Activated naive CD4-positive, alpha-beta T cell treated with Interleukin-2 at 50 U/mL for 16 hours (primary cell): ENCODE measurements around the gene CCDC74A.
"Not testable (repeated sequence)": the region's sequence is repeated elsewhere in the genome, so short reads cannot be mapped to it uniquely, and the experiment has no call there.

Source experiments
- DNase-seq: peaks from one replicate; pipeline ENCODE4 v3.0.0-alpha.2; 2020

The CCDC74A gene

DNA sequence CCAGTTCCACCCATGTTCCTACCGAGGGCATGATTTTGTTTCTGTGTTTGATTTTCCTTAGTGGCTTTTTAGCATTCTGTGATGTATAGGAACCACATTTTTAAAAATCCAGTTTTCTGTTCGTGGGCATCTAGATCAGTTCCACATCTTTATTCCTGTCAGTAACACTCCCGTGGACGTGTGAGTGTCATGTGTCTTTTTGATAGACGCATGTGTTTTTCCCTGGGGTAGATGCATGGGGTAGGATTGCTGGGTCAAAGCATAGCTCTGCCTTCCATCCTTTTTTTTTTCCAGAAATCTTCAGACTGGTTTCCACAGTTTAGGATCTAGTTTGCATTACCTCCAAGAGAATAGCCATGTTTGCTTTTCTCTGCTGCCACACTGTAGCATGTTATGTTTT lies 38.7 kb downstream of the CCDC74A start:
- no peak for DNase-seq

DNA sequence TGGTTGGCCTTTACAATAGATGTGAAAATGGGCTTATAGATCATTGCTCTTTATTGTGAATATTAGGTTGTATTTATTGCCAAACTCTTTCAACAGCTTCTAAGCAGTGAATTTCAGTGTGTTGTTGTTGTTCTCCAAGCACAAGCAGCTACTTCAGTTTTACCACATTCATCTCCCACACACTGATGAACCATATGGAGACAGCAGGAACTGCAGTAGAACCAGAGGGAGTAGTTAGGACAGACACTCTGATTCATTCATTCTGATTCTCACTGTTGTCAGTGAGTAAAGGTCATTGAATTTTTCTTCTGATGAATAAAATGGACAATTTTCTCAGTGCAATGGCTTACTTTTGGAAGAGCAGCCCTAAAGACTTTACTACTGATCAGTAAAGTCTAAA lies 40.2 kb downstream of the CCDC74A start:
- DNase-seq, result no peak

DNA sequence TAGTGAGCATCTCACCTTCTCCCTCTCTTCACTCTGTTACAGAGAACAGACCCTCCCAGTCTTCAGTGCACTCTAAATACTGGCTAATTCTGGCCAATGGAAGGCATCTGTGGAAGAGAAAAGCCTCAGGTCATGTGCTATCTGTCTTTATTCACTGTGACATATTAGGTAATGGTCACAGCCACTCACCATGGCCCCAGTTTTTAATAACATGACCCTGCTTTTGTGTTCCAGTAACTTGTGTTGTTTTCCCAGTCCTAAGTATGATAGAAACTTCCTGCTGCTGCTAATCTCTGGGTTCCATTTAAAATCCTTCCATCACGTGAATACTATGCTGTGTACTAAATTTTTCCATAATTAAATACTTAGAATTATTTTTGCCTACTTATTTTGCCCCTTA lies 40.7 kb downstream of the CCDC74A start:
- DNase-seq, result not testable (repeated sequence)

DNA sequence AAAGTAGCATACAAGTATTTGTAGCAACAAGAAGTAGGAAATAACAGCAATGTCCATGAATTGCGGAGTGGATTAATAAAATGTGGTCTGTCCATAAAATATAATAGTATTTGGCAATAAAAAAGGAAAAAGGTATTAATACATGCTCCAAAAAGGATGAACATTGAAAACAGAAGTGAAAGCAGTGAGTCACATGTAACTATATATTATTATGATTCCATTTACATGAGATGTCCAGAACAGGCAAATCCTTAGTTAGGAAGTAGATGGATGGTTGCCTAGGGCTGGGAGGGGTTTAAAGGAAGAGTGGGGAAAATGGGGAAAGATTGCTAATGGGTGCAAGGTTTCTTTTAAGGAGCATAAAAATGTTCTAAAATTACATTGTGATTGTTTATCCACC lies 44.5 kb downstream of the CCDC74A start:
- DNase-seq, result no peak

DNA sequence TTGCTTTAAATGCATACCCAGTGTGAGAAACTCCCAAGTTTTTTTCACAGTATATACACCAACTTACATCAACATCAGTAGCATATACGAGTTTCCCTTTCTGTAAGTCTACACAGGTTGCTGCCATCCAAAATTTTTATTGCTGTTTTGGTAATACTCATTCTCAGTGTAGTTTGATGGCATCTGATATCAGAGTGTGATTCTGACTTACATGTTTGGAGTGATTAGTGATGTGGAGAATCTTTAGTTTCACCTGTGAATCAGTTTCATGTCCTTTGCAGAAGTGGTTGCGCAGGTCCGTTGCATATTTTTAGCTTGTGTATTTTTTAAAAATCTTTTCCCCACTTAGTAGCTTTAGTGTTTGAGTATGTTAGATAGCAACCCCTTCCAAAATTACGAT lies 50.1 kb downstream of the CCDC74A start:
- no peak for DNase-seq

DNA sequence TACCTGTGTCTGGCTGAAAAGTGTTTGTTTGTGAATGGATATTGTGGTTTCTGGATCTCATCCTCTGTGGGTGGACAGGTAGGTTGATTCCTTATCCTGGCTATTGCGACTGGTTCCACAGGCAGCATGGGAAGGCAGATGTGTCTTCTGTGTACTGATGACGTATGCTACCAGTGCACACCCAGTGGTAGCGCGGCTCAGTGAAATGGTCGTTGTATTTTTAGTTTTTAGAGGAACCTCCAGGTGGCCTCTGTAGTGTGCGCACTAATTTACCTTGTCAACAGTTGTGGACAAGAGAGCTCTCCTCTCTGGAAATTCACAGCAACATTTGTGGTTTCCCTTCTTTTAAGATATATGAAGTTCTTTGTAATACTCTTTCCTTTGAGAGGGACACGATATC lies 52.5 kb downstream of the CCDC74A start:
- DNase-seq, result no peak
